GM19455 (cell line): Measurements from ENCODE around the gene TNRC6A.

Experiments
- ATAC-seq: cut with Tn5 transposase; IDR thresholded peaks from one replicate; pipeline ENCODE4 v1.9.1; 2021; ENCODE audit not compliant: unreplicated experiment

Gene TNRC6A

DNA sequence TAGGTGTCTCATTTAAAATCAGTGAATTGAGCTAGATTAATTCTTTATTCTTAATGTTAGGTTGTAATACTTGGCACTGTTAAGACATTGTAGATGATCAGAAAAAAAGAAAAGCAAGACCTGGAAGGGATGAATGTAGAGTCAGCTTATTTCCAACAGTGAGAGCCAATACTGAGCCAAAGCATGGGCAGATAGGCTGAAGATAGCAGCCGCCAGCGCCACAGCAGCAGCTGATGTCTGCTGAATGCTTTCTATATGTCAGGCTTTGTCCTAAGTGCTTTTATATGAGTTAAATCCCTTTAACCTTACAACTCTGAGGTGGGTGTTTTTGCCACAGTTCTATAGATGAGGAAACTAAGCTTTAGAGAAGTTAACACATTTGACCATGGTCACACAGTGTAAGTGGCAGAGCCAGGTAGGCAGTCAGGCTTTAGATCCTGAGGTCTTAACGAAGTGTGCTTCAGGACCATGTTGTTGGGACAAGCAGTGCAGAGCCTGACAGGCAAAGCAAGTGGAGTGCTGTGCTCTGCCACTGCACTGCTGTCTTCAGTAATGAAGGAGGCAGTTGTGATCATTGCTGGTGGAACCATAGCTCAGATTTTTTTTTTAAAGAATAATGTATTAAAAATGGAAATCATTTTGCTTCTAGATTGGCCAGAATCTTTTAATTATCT lies 25.9 kb downstream of the TNRC6A start:
- no peak for ATAC-seq

DNA sequence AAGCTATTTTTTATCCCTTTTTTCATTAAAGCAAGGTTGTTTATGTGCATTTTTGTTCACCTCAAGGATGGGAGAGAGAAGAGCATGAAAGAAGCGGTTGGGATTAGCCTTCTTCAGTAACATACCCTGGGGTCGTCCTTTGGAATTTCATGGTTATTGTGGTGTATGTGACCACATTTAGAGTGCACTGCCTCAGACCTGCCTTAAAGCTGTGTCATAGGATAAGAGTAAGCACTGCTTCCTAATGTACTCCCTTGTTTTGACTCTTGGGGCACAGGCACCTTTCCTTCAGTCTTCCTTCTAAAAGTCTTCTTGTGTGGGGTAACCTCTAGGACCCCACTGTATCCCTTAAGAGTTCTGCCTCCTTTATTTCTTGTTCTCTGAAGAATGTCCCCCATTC lies 28.9 kb downstream of the TNRC6A start:
- ATAC-seq: no peak

DNA sequence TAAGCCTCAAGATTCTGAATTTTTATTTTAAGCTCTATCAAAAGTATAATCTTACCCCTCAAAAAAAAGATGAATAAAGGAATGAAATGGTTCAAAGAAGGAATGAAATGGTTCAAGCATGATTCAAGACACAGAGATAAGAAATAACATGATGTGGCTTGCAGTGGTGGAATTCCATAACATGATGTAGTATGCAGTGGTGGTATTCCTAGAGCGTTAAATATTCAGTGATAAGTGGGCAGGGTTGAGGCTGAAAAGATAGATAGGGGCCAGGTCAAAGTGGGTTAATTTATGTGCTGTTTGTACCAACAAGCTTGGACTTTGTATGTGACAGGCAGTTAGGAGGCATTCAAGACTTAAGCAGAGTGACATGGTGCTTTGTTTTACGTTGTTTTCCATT lies 29.6 kb downstream of the TNRC6A start:
- no peak for ATAC-seq

DNA sequence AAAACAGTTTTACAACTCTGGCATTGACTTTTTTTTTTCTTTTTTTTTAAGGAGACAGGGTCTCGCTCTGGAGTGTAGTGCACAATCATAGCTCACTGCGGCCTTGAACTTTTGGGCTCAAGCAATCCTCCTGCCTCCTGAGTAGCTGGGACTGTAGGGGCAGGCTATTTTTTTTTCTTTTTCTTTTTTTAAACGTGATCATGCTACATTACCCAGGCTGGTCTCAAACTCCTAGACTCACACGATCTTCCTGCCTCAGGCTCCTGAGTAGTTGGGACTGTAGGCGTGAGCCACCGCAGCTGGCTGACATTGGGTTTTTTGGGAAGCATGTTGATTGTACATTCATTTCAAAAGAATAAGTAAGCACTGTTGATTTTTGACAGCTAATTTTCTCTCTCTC lies 32.1 kb downstream of the TNRC6A start:
- no peak for ATAC-seq

DNA sequence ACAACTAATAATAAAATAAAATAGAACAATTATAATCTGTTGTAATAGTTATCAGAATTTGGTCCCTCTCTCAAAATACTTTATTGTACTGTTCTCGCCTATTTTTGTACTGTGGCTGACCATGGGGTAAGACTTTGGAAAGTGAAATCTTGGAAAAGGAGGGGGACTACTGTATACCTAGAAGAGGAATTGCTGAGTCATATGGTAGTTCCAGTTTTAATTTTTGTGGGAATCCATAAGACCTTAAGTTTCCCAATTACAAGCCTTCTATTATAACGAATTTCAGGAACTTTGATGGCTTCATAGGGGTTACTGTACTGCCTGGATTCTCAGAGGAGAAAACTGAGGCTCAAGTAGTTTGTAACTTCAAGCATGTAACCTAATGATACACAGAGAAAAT lies 35.5 kb downstream of the TNRC6A start:
- no peak for ATAC-seq

DNA sequence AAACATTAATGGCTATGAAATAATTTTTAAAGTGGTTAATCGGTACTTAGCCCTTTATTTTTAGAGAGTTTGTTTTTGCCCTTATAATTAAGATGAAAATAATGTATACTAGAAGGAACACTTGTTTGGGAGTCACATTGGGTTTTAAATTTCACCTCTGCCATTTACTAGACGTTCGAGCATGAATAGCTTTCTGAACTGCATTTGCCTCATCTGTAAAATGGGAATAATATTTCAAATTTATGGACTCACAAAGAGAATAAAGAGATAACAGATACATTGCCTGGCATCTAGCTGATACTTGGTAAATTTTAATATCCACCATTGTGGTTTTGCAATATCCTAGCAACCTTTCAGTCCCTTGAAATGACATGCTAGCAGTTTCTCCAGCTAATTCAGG lies 36.6 kb downstream of the TNRC6A start:
- ATAC-seq: no peak

DNA sequence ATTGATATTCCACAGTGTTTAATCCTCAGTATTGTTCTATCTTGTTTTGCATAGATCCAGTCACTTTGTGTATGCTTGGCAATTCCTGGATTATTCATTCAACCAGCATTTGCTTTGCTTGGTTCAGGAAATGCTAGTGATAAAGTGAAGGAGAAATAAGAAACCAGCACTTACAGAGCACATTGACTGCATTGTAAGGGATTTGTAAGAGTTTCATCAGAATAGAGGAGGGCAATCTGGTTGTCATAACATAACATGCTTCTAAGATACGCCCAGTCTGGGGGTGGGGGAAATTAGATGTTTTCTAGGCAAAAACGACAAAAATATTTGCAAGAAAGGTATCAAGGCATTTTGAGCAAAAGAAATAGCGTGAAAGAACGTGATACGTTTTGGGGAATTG lies 40.4 kb downstream of the TNRC6A start:
- no peak for ATAC-seq

DNA sequence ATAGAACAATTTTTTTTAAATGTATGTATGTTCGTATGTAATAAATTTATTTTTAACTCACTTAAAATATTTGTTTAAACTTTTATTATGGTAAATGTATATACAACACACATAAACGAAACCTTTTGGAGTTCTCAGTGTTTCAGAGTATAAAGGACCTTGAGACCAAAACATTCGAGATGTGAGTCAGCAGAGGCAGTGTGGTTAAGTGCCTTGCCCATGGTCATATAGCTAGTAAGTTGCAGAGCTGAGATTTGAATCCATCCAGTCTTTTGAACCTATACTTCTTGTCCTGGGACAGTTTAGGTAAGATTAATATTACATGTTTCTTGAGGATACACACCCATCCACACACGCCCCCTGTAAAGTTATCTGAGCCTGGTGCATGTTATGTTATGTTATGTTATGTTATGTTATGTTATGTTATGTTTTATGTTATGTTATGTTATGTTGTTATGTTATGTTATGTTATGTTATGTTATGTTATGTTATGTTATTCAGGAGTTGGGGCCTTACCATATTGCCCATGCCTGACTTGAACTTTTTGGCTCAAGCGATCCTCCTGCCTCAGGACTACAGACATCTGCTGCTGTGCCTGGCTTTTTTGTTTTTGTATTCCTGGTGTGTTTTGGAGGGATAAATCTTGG lies 41.8 kb downstream of the TNRC6A start:
- no peak for ATAC-seq

DNA sequence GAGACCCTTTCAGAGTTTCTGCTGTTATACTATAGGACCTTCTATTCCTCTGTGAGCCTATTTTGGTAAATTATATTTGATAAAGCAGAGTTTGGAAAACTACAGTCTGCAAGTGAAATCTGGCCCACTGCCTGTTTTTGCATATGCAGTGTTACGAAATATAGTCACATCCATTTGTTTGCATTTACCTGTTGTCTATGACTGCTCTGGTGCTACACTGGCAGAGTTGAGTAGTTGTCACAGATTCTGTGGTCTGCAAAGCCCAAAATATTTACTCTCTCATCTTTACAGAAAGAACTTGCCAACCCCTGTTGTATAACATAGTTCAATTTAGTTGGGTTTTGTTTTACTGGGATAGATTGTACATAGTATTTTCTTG lies 42.3 kb downstream of the TNRC6A start:
- no peak for ATAC-seq

DNA sequence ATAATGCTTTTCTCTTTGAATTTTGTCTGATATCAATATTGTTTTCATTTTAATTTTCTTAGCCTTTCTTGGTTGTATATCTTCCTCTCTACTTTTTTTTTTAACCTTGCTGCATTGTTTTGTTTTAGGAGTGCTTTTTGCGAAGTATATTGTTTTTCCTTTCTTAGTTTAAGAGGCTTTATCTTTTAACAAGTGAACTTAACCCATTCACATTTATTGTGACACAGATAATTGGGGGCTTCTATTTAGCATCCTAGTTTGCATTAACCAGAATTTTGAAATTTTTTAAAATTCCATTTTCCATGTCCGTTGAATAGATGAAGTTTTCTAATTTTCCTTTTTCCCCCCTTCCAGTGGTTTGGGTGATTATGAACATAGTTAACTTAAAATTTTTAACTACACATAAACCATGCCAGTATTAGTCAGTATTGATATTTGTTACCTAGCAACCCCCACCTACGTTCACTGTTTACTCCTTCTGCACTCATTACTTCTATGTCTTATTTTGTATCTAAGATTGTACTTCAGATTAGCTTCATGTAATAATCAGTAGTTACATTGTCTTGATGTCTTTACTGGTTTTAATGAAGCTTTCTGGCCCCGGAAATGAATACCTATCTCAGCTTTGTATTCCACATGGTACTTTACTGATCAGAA lies 44.4 kb downstream of the TNRC6A start:
- no peak for ATAC-seq

DNA sequence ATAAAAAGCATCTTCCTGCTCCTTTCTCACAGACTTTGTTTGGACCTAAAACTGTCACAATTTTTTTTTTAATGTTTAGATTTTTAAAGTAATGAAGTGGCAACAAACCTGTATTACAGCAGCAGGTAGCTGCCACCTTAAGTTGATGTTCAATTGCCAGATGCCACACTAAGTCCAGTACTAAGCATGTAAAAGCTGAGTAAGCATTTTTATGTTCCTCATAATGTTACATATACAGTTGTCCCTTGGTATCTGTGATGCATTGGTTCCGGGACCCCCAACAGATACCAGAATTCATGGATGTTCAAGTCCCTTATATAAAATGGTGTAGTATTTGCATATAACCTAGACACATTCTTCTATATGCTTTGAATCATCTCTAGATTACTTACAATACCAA lies 45.1 kb downstream of the TNRC6A start:
- no peak for ATAC-seq

DNA sequence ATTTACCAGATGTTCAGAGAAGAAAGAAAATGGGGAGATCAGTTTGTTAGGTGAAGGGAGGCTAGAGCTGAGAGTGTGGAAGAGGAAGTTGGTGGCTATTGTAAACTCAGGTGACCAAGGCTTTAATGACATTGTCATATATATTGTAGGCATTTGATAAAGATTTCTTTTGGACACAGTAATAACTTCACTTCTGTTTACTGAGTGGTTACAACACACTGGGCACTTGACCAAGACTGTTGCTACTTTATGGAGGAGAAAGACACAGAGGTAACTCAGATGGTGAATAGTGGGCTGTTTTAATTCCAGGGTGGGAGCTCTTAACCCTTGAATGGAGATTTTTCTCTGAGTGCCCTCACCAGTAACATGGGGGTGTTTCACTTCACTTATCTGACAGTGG lies 46.0 kb downstream of the TNRC6A start:
- no peak for ATAC-seq

DNA sequence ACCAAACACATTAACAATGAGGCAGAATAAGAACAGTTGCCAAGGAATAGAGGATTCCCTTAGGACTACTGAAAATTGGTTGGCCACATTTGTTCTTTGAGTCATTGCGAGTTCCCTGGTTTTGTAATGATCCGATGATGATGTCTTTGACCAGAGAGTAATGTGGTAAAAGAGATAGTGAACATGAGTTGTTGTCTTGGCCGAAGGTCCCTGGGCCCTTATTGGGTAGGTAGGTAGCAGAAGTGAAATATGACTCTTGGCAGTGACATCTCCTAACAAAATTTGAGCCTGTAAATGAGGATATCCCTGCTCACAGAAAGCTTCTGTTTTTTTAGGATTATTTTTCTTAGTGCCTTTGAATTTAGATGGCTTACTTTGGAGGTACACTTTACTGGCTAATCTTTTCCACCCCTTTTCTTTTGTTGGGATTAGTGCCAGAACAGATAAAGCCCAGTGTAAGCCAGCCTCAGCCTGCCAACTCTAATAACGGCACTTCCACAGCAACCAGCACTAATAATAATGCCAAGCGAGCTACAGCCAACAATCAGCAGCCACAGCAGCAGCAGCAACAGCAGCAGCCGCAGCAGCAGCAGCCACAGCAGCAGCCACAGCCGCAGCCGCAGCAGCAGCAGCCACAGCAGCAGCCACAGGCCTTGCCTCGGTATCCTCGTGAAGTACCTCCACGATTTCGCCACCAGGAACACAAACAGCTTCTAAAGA lies 47.2 kb downstream of the TNRC6A start:
- no peak for ATAC-seq

DNA sequence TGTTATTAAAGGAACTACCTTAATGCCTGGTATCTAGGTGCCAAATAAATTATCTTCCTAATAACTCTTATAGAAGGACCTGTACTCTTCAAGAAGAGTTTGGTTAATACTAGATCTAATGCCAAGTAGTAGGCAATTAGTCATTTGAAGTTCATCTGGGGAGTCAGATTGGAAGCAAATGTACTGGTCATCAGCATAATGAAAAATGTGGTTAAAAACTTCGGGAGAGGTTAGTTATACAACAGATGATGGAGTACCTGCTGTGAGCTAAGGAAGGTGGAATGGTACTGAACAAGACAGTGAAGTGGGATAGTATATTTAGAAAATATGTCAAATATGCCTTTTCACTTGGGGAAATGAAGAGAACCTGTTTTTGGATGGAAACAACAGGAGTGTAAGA lies 49.2 kb downstream of the TNRC6A start:
- no peak for ATAC-seq

DNA sequence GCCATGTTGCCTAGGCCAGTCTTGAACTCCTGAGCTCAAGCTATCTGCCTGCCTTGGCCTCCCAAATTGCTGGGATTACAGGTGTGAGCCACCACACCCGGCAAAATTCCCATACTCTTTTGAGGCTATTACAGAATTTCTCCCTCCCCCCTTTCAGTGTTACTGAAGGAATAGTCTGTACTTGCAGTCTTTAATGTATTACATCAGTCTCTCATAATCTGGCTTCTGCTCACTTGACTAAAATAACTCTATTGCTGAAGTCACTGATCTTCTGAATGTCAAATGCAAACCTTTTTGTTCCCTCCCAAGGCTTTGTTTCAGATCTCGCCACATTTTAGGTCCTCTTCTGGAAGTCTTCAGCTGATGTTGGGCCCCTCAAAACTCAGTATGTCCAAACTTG lies 51.8 kb downstream of the TNRC6A start:
- ATAC-seq: no peak

DNA sequence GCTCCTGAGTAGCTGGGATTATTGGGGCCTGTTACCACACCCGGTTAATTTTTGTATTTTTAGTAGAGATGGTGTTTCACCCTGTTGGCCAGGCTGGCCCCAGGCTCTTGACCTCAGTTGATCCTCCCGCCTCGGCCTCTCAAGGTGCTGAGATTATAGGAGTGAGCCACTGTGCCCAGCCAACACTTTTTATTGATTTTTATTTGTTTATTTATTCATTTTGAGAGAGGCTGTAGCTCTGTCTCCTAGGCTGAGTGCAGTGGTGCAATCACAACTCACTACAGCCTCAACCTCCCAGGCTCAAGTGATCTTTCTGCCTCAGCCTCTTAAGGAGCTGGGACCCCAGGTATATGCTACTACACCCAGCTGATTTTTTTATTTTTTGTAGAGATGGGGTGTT lies 54.7 kb downstream of the TNRC6A start:
- ATAC-seq: no peak

DNA sequence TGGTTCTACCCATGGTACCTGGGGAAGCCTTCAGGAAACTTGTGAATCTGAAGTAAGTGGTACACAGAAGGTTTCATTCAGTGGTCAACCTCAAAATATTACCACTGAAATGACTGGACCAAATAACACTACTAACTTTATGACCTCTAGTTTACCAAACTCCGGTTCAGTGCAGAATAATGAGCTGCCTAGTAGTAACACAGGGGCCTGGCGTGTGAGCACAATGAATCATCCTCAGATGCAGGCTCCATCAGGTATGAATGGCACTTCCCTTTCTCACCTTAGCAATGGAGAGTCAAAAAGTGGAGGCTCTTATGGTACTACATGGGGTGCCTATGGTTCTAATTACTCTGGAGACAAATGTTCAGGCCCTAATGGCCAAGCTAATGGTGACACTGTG lies 60.4 kb downstream of the TNRC6A start:
- no peak for ATAC-seq

DNA sequence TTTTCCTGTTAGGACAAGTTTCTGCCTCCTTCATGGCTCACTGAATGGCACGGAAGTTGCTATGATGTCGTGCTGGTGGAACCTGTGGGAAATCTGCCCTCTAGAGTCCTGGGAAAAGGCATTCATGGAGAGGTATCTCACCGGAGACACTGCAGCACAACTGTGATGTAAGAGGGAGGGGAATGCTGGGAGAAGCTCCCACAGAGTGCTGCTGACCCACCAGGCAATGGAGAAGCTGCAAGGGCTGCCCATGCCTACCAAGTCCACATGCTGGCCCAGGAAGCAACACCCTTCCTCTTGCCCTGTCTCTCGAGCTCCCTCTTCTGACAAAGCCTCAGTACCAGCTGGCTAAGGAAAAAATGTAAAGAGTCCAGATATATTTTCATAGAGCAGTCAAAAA lies 71.1 kb downstream of the TNRC6A start:
- no peak for ATAC-seq

DNA sequence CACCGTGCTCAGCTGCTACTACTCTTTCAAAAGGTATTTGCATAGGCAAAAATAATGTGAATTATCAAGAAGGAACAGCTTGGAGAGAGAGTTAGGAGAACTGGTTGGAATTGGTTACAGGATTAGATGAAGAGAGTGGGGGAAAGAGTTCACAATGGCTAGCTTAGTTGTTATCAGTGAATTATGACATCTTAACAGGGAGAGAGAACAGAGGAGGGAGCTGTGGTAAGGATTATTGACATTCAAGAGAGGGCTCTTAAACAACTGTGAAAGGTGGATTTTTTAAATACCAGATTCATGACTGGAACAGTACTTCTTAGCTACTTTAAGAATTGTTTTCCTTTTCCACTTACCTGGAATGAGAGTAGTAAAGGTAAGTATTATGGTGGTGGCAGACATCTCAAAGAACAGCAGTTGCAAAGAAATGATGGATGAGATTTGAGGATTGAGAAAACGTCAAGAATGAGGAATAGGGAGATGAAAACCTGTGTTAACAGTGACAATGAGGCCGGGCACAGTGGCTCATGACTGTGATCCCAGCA lies 72.4 kb downstream of the TNRC6A start:
- ATAC-seq: no peak

DNA sequence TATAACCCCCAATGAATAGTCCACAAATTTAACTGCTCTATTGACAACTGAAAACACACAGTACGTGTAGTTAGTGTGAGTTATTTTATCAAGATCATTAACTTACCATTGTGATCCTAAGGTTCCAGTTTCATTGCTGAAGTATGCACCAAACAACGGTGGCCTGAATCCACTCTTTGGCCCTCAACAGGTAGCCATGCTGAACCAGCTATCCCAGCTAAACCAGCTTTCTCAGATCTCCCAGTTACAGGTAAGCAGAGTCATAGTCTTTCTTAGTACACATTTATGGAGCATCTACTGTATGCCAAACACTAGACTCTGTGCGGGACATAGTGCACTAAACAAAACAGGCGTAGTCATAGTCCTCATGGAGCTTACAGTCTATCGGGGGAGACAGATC lies 76.0 kb downstream of the TNRC6A start:
- no peak for ATAC-seq

DNA sequence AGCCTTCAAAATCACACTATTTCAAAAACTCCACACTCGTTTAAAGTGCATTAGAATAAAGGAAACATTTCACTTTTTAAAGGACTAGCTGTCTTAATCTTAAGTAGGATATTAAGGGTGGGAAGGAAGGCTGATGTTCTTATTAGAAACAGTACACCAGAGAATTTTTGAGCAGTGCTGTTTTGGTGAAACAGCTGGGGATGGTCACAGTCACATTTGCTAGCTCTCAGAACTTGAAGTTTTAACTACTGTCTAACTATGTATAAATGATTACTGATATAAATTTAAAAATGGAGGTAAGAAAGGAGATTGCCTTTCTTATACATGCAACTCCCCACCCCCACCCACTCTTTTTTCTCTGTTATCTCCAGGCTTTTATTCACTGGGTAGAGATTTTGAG lies 77.8 kb downstream of the TNRC6A start:
- no peak for ATAC-seq
